B cell (primary cell): ENCODE measurements around the gene C19orf12.

ENCODE experiments used
- EZH2 ChIP-seq: IDR thresholded peaks from 2 replicates; pipeline ENCODE4 v1.6.1; 2012; ENCODE audit warnings: borderline replicate concordance, low read depth, mild to moderate bottlenecking, moderate library complexity, low read length; ENCODE audit not compliant: insufficient read depth, poor library complexity, severe bottlenecking
- TF ChIP-seq, protein P1 (sequence below): fragments of 200-600 bp; IDR thresholded peaks from one replicate; pipeline ENCODE4 v1.8.0; 2022; ENCODE audit warnings: antibody characterized with exemption, mild to moderate bottlenecking

DNA sequence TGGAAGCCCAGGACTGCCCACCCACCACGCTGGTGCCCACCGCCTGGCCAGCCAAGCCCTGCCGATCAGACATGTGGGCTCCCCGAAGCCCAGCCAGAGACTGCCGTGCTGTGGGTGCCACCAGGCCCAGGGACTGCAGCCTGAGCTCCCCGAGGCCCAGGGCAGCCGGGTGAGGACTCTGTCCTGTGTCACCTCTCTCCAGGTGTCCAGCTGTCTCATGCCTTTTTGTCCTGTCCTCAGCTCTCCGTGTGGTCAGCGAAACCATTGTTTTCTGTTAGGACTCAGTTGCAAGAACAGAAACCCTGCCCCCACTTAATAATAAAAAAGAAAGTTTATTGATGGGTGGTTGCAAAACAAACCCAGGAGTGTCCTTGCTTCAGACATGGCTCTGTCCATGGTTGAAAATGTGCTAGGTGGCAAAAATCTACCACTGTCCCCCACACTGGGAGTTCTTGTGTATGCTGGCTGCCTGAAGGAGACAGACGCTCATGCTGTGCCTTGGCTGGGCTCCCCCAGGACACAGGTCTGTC, 39.9 kb downstream of the C19orf12 start:
- TF ChIP-seq, protein P1, sequence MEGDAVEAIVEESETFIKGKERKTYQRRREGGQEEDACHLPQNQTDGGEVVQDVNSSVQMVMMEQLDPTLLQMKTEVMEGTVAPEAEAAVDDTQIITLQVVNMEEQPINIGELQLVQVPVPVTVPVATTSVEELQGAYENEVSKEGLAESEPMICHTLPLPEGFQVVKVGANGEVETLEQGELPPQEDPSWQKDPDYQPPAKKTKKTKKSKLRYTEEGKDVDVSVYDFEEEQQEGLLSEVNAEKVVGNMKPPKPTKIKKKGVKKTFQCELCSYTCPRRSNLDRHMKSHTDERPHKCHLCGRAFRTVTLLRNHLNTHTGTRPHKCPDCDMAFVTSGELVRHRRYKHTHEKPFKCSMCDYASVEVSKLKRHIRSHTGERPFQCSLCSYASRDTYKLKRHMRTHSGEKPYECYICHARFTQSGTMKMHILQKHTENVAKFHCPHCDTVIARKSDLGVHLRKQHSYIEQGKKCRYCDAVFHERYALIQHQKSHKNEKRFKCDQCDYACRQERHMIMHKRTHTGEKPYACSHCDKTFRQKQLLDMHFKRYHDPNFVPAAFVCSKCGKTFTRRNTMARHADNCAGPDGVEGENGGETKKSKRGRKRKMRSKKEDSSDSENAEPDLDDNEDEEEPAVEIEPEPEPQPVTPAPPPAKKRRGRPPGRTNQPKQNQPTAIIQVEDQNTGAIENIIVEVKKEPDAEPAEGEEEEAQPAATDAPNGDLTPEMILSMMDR: no peak
- TF ChIP-seq EZH2: no peak
